GM18498 (cell line): ENCODE measurements around the gene PCDHGA8.
A peak's percentile ranks its signal among the peaks of the same experiment; 100 is the strongest.
"Not testable (repeated sequence)": the region's sequence is repeated elsewhere in the genome, so short reads cannot be mapped to it uniquely, and the experiment has no call there.

Experiments
- ATAC-seq: cut with Tn5 transposase; IDR thresholded peaks from one replicate; pipeline ENCODE4 v1.9.1; 2021; ENCODE audit warnings: mild to moderate bottlenecking, moderate library complexity; ENCODE audit not compliant: unreplicated experiment

The PCDHGA8 gene

DNA sequence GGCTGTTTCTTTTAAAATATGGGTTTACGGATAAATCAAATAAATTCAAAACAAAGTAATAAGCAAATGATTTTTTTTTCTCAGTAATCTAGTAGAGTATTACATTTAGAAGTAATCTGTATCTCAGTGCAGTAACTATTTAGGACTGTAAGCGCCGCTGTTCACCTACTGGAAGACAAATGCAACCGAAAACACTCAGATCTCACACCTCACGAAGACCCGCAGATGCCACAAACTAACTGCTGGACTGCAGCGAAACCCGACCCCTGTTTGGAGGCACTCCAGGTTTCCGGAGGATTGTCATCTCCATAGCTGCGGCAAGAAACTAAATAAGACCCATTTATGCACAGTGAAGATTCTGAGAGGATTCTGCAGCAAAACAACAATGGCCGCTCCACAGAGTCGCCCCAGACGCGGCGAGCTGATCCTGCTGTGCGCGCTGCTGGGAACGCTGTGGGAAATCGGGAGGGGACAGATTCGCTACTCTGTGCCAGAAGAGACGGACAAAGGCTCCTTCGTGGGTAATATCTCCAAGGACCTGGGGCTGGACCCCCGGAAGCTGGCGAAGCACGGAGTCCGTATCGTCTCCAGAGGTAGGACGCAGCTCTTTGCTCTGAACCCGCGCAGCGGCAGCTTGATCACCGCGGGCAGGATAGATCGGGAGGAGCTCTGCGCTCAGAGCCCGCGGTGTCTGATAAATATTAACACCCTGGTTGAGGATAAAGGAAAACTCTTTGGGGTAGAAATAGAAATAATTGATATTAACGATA, at the start of gene PCDHGA8:
TSS of gene PCDHGA8 (plus strand) at position 205 of the 770 bp plus-strand sequence. CDS start at position 386, 181 bp downstream.
- ATAC-seq, result no peak

DNA sequence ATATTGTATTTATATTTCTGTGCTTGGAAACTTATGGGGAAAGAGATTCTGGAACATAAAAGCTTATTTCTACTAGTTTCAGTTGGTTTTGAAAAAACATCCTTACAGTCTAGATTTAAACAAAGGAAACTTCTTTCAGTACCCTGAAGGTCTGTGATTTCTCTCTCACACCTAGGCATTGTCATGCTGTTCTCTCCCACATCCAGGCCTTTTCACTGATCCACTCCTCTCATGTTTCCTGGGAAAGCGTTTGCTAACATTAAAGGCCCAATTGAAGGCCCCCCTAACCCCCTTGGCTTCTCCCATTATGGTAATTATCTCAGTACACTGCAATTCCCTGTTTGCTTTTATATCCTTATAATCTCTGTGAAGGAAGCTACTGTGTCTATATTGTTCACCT, 49.7 kb upstream of the PCDHGA8 start:
- no peak for ATAC-seq

DNA sequence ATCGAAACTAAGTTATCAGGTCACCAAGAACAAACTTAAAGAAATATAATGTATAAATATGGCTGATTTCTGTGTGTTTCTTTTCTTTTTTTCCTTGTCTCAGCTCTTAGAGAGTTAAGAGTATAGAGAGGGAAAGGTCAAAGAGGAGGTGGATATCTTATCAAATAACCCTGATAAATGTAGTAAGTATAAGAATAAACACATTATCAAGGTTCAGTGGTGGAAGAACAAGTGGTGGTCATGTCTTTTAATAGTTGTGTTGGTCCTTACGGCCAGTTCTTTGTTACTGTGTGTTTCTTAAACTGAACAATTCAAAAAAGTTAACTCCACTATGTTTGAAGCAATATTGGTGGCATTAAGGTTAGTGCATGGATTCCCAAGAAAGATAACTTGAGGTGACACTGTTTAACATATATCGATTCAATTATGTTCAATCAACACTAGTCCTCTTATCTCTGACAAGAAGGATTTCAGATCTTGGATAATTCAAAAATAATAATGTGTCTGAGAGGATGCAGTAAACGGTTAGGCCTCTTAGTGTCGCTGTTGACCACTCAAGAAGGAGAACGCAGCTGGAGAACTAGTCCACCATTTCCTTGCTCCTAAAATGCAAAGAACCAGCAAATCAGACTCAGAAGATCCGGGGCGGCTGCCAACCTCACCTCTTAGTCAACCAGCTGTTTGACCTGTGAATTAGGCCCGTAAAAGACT, 49.0 kb upstream of the PCDHGA8 start, which contains the start of gene PCDHGA3:
TSS of gene PCDHGA3 (plus strand) at position 588 of the 711 bp plus-strand sequence. CDS start 205 bp downstream, outside the sequence.
- ATAC-seq, result no peak

DNA sequence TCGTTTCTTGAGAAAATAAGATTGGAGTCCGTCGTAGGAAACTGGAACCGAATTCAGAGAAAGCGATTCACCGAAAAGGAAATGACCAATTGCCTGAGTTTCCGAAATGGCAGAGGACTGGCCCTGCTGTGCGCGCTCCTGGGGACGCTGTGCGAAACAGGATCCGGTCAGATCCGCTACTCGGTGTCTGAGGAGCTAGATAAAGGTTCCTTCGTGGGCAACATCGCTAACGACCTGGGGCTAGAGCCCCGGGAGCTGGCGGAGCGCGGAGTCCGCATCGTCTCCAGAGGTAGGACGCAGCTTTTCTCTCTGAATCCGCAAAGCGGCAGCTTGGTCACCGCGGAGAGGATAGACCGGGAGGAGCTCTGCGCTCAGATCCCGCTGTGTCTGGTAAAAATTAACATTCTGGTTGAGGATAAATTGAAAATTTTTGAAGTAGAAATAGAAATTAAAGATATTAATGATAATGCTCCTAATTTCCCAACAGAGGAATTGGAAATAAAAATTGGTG, 48.4 kb upstream of the PCDHGA8 start:
- no peak for ATAC-seq

DNA sequence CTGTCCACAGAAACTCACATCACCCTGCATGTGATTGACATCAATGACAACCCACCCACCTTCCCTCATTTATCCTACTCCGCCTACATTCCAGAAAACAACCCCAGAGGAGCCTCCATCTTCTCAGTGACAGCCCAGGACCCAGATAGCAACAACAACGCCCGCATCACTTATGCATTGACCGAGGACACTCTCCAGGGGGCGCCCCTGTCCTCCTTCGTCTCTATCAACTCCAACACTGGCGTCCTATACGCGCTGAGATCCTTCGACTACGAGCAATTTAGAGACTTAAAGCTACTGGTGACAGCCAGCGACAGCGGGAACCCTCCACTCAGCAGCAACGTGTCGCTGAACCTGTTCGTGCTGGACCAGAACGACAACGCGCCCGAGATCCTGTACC, 47.1 kb upstream of the PCDHGA8 start:
- ATAC-seq, result no peak

DNA sequence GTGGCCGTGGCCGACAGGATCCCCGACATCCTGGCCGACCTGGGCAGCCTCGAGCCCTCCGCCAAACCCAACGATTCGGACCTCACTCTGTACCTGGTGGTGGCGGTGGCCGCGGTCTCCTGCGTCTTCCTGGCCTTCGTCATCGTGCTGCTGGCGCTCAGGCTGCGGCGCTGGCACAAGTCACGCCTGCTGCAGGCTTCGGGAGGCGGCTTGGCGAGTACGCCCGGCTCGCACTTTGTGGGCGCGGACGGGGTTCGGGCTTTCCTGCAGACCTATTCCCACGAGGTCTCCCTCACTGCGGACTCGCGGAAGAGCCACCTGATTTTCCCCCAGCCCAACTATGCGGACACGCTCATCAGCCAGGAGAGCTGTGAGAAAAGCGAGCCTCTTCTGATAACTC, 46.4 kb upstream of the PCDHGA8 start:
- not testable (repeated sequence) for ATAC-seq

DNA sequence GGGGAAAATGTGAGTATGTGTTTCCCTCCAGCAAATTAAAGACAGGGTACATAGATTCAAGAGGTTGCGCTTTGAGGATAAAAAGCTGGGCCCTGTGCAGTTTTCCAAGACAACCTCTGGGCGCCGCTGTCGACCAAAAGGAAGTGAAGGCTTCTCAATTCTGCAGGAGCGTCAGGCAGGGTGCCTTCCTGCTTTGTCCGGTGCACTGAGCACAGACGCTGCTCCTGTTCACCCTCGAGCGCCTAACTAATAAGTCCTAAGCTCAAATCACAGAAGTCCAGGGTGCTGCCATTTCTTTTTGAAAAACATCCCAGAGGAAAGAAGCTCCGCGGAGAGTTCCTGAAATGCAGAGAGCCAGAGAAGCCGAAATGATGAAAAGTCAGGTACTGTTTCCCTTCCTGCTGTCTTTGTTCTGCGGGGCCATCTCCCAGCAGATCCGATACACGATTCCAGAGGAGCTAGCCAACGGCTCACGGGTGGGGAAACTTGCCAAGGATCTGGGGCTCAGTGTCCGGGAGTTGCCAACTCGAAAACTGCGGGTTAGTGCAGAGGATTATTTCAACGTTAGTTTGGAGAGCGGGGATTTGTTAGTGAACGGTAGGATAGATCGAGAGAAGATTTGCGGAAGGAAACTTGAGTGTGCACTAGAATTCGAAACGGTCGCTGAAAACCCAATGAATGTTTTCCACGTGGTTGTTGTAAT, 42.4 kb upstream of the PCDHGA8 start, which contains the start of gene PCDHGB1:
TSS of gene PCDHGB1 (plus strand) at position 183 of the 703 bp plus-strand sequence. CDS start at position 345, 162 bp downstream.
- no peak for ATAC-seq

DNA sequence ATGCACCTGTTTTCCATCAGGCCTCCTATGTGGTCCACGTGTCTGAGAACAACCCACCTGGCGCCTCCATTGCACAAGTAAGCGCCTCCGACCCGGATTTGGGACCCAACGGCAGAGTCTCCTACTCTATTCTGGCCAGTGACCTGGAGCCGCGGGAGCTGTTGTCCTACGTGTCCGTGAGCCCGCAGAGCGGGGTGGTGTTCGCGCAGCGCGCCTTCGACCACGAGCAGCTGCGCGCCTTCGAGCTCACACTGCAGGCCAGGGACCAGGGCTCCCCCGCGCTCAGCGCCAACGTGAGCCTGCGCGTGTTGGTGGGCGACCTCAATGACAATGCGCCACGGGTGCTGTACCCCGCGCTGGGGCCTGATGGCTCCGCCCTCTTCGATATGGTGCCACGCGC, 40.8 kb upstream of the PCDHGA8 start:
- no peak for ATAC-seq

DNA sequence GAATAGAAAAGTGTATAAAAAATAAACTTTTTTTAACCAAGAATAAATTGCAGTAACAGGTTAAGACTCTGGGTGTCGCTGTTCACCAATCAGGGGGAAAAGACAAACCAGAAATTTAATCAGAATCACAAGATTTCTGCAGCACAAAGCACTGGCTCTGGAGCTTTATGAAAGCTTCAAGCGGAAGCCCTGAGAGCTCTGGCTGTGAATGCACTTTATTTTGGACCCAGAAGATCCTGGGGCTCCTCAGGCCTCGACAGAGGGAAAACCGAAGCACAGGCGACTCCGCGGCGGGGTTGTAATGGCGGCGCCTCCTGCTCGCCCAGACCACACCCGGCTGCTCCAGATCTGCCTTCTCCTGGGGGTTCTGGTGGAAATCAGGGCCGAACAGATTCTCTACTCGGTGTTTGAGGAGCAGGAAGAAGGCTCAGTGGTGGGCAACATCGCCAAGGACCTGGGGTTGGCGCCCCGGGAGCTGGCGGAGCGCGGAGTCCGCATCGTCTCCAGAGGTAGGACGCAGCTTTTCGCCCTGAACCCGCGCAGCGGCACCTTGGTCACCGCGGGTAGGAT, 37.4 kb upstream of the PCDHGA8 start, which contains the start of gene PCDHGA4:
TSS of gene PCDHGA4 (plus strand) at position 122 of the 570 bp plus-strand sequence. CDS start at position 209, 87 bp downstream.
- no peak for ATAC-seq

DNA sequence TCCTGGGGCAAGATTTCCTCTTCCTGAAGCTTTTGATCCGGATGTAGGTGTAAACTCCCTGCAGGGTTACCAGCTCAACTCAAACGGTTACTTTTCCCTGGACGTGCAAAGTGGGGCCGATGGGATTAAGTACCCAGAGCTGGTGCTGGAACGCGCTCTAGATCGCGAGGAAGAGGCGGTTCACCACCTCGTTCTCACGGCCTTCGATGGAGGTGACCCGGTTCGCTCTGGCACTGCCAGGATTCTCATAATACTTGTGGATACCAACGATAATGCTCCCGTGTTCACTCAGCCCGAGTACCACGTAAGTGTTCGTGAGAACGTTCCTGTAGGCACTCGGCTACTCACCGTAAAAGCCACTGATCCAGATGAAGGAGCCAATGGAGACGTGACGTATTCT, 36.8 kb upstream of the PCDHGA8 start:
- ATAC-seq, result no peak

DNA sequence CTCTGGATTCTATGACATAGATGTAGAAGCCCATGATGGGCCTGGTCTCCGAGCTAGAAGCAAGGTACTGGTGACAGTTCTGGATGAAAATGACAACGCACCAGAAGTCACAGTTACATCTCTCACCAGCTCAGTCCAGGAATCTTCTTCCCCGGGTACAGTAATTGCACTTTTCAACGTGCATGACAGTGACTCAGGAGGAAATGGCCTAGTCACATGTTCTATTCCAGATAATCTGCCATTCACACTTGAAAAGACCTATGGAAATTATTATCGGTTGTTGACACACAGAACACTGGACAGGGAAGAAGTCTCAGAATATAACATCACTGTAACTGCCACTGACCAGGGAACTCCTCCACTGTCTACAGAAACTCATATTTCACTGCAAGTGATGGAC, 36.3 kb upstream of the PCDHGA8 start:
- ATAC-seq, result no peak

DNA sequence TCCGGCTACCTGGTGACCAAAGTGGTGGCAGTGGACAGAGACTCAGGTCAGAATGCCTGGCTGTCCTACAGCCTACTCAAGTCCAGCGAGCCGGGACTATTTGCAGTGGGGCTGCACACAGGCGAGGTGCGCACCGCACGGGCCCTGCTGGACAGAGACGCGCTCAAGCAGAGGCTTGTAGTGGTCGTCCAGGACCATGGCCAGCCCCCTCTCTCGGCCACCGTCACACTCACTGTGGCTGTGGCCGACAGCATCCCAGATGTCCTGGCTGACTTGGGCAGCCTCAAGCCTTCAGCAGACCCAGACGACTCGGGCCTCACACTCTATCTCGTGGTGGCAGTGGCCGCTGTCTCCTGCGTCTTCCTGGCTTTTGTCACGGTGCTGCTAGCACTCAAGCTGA, 35.5 kb upstream of the PCDHGA8 start:
- no peak for ATAC-seq

DNA sequence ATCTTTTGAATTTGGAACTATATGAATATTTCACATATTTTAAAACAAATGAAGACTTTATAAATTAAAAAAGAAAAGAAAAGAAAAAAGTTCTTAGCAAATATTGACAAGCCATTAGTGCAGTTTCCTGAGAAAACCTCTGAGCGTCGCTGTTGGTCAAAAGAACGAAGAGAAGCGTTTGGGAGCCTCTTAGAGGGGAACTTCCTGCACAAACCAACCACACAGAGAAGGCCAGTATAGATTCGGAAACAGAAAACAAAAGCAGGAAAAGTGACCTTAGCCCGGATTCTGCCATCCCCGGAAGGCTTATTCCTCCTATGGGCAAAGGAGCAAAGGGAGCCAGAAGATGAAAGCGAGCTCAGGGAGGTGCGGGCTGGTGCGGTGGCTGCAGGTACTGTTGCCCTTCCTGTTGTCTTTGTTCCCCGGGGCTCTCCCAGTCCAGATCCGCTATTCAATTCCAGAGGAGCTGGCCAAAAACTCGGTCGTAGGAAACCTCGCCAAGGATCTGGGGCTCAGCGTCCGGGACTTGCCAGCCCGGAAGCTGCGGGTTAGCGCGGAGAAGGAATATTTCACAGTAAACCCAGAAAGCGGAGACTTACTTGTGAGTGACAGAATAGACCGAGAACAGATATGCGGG, 32.5 kb upstream of the PCDHGA8 start, which contains the start of gene PCDHGB2:
TSS of gene PCDHGB2 (plus strand) at position 205 of the 637 bp plus-strand sequence. CDS start at position 347, 142 bp downstream.
- peak; percentile 66 for ATAC-seq

DNA sequence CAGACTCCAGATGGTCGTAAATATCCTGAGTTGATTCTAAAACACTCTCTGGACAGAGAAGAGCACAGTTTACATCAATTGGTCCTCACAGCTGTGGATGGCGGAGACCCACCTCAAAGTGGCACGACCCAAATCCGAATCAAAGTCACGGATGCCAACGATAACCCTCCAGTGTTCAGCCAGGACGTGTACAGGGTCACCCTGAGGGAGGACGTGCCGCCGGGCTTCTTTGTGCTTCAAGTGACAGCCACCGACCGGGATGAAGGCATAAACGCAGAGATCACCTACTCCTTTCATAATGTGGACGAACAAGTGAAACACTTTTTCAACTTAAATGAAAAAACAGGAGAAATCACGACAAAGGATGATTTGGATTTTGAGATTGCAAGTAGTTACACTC, 31.7 kb upstream of the PCDHGA8 start:
- no peak for ATAC-seq

DNA sequence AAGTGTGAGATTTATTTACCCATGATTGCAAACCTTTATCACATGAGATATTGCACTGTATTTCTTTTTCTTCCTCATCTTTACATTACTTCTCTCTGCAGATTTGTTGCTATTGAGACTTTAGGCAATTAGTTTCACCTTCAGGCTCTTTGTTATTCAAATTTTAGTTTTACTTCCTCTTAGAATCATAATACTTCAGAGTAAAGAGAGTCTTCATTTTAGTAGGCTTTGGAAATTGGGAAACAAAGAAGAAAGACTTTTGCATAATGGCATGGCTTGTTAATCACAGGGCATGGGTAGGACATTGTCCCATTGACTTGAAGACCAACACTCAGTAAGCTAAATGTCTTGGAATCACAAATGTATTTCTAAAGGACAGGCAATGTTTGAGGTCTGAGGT, 29.7 kb upstream of the PCDHGA8 start:
- ATAC-seq, result no peak

DNA sequence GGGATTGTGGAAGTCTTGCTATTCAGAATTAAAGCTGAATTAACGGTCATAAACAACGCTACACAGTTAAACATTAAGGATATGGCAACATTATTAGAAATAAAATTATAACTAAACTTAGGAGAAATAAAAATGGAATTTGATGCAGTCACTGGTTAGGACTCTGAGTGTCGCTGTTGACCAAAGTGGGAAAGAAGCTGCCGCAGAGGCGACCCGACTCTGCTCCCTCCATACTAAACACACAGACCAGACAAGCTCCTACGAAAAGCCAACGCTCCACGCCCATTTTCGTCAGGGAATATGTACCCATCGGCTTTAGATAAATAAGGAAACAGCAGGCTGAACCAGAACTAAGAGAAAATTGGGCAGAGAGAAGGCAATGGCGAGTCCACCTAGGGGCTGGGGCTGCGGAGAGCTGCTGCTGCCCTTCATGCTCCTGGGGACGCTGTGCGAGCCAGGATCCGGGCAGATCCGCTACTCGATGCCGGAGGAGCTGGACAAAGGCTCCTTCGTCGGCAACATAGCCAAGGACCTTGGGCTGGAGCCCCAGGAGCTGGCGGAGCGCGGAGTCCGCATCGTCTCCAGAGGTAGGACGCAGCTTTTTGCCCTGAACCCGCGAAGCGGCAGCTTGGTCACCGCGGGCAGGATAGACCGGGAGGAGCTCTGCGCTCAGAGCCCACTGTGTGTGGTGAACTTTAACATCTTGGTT, 28.3 kb upstream of the PCDHGA8 start, which contains the start of gene PCDHGA5:
TSS of gene PCDHGA5 (plus strand) at position 211 of the 709 bp plus-strand sequence. CDS start at position 380, 169 bp downstream.
- ATAC-seq, result no peak

DNA sequence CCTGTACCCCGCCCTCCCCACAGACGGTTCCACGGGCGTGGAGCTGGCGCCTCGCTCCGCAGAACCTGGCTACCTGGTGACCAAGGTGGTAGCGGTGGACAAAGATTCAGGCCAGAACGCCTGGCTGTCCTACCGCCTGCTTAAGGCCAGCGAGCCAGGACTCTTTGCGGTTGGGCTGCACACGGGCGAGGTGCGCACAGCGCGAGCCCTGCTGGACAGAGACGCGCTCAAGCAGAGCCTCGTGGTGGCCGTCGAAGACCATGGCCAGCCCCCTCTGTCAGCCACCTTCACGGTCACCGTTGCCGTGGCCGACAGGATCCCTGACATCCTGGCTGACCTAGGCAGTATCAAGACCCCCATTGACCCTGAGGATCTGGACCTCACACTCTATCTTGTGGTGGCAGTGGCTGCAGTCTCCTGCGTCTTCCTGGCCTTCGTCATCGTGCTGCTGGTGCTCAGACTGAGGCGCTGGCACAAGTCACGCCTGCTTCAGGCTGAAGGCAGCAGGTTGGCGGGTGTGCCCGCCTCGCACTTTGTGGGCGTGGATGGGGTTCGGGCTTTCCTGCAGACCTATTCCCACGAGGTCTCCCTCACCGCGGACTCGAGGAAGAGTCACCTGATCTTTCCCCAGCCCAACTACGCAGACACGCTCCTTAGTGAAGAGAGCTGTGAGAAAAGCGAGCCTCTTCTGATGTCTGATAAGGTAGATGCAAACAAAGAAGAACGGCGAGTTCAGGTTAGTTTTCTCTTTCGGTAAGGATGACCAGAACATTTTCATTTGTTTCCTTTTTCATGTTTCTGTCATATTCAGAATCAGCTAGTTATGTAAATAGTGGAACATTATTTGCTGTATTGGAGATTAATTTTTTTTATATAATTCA, 26.2 kb upstream of the PCDHGA8 start:
- no peak for ATAC-seq
